ENCODE data around the gene CNTN1.

GRCh38 chr12:40662366-40662765 is 29.9 kb upstream of the CNTN1 start:
- TF ChIP-seq SRF (IDR thresholded peaks at IDR 0.05; ENCODE audit: low read depth) (no peak), POLR2AphosphoS5 (IDR thresholded peaks at IDR 0.05; ENCODE audit: low read depth, low read length) (no peak), CTCF (IDR thresholded peaks at IDR 0.05 in 2 of 3, conservative IDR thresholded peaks at IDR 0.05 in 1 of 3; ENCODE audit: borderline replicate concordance in 1 of 3, insufficient read depth in 1 of 3, low read depth in 2 of 3, low read length in 2 of 3) (no peak), MAX (IDR thresholded peaks at IDR 0.05) (no peak), FOSL1 (IDR thresholded peaks at IDR 0.05; ENCODE audit: low read depth) (no peak)

All from HCT116 (cell line).